ENCODE data around the gene SPATA13.

SPATA13 gene

GRCh38 chr13:24168392-24168750, 7.9 kb downstream of the SPATA13 start:
- DNase-seq, result no peak

- no peak for DNase-seq
Observed at GRCh38 chr13:24168979-24169378, 8.5 kb downstream of the SPATA13 start.

- DNase-seq, result no peak
Observed at GRCh38 chr13:24172071-24172470, 11.6 kb downstream of the SPATA13 start.

GRCh38 chr13:24173795-24174194, 13.3 kb downstream of the SPATA13 start:
- no peak for DNase-seq

- DNase-seq, result no peak
Observed at GRCh38 chr13:24175847-24176246, 15.3 kb downstream of the SPATA13 start.

GRCh38 chr13:24176351-24177101, 16.0 kb downstream of the SPATA13 start:
- DNase-seq, result no peak

GRCh38 chr13:24178847-24179485, 18.4 kb downstream of the SPATA13 start:
- DNase-seq, result no peak

- no peak for DNase-seq
Observed at GRCh38 chr13:24179486-24179850, 18.9 kb downstream of the SPATA13 start.

GRCh38 chr13:24180750-24181377, 20.3 kb downstream of the SPATA13 start:
- no peak for DNase-seq

- no peak for DNase-seq
Observed at GRCh38 chr13:24181991-24182702, 21.6 kb downstream of the SPATA13 start.

- no peak for DNase-seq
Observed at GRCh38 chr13:24182703-24183081, 22.2 kb downstream of the SPATA13 start.

GRCh38 chr13:24183741-24184182, 23.2 kb downstream of the SPATA13 start:
- no peak for DNase-seq

- no peak for DNase-seq
Observed at GRCh38 chr13:24184265-24184841, 23.8 kb downstream of the SPATA13 start.

GRCh38 chr13:24184882-24185281, 24.4 kb downstream of the SPATA13 start:
- DNase-seq, result no peak

- DNase-seq, result no peak
Observed at GRCh38 chr13:24185591-24186232, 25.2 kb downstream of the SPATA13 start.

- DNase-seq, result peak; percentile 91
Observed at GRCh38 chr13:24187185-24187584, 26.7 kb downstream of the SPATA13 start.

GRCh38 chr13:24192057-24192810, 31.7 kb downstream of the SPATA13 start:
- DNase-seq, result no peak

- DNase-seq, result no peak
Observed at GRCh38 chr13:24192811-24193162, 32.3 kb downstream of the SPATA13 start.

- DNase-seq, result no peak
Observed at GRCh38 chr13:24194447-24194846, 33.9 kb downstream of the SPATA13 start.

- no peak for DNase-seq
Observed at GRCh38 chr13:24195626-24196025, 35.1 kb downstream of the SPATA13 start.

GRCh38 chr13:24196593-24197197, 36.2 kb downstream of the SPATA13 start:
- DNase-seq, result peak; percentile 64

GRCh38 chr13:24199016-24199415, 38.5 kb downstream of the SPATA13 start:
- DNase-seq, result no peak

Data from GF-D8 (cell line).